Medulla oblongata (tissue), 1 donor: ENCODE data around the gene SLC35A3.

Experiments
- DNase-seq: peaks from one replicate; pipeline ENCODE4 v3.0.0-alpha.2; 2015; ENCODE audit errors: extremely low spot score

Gene SLC35A3

GRCh38 chr1:100076319-100076718, 106.5 kb downstream of the SLC35A3 start:
- no peak for DNase-seq

GRCh38 chr1:100076744-100077143, 106.9 kb downstream of the SLC35A3 start:
- no peak for DNase-seq

- peak; percentile 38 for DNase-seq
These were observed 107.7 kb downstream of the SLC35A3 start for GRCh38 chr1:100077531-100077930.

- DNase-seq = no peak
These were observed 110.5 kb downstream of the SLC35A3 start for GRCh38 chr1:100080331-100080730.
